ENCODE results near the gene NTN1. TPM values are rescaled to one million over a fixed set of nuclear protein-coding genes. Genes with fewer than 3 reads are reported as not detected.

The NTN1 gene
- total RNA-seq, 2 experiments from 2014 or later: not detected

DNA sequence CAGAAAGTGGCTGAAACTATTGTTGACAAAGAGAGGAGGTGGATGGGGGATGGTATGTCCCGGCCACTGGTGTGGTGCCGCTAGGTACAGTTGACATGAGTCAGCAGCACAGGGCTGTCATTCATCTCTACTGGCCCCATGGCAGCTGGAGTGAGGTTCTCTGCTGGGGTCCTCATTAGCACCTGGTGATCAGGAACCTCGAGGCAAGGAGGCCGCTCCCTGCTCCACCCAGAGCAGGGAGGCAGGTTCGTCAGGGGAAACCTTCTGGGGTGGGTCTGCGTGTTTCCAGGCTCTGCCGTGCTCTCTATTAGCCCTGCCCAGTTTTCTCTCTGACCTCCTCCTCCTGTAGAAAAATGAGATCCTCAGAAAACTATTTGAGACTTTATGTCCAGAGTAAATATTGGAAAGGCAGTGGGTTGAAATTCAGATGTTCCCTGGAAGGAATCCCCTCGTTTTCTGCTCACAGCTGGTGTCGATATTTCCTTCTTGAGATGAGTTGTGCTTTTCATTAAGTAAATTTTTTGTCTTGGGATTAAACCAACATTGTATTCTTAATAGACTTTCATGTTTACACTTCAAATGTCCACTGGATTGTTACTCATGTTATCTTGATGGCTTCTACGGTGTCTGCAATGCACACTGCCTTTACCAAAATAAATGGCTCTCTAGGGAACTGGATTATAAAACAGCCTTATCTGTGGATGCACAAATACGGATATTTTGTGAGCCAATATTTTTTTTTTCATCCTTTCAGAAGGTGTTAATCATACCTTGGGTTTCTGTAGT, 7.1 kb downstream of the NTN1 start:
- Histone ChIP-seq H3K9me3 (ENCODE audit: low read length) (no peaks in the 10 kb centered on the region), H3K36me3 (ENCODE audit: insufficient read depth, low read length) (no peaks in the 10 kb centered on the region), H3K9me2 (ENCODE audit: insufficient read depth, low read length) (no peaks in the 10 kb centered on the region), H3K79me2 (ENCODE audit: insufficient read depth, low read depth, low read length) (no peaks in the 10 kb centered on the region), H2AFZ (ENCODE audit: low read length) (no peak overlapping the region), H3K4me3 (ENCODE audit: low read depth, low read length, poor library complexity, severe bottlenecking) (no peak overlapping the region), H4K20me1 (ENCODE audit: insufficient read depth, low read length) (no peaks in the 10 kb centered on the region), H3K4me1 (ENCODE audit: insufficient read depth, low read length, poor library complexity, severe bottlenecking) (no peaks in the 10 kb centered on the region), H3K4me2 (ENCODE audit: low read length) (no peak overlapping the region), H3K27ac (ENCODE audit: low read depth, low read length, poor library complexity, severe bottlenecking) (no peak overlapping the region)
- BruUV-seq (replicated peaks): no TSS peak
- ChIA-PET CTCF (ENCODE audit: unreplicated experiment) (no interaction called here), POLR2A (no interaction called here)
- intact Hi-C loops (cut with micrococcal nuclease; ENCODE audit: unreplicated experiment): loop anchor here (10.0 kb wide), 1 partner anchor 56 kb away; no protein-coding TSS in a partner anchor
- no peak for TF ChIP-seq EZH2phosphoT487 (IDR thresholded peaks at IDR 0.05; ENCODE audit: borderline replicate concordance, low read depth, low read length)
- TF ChIP-seq, protein P1, sequence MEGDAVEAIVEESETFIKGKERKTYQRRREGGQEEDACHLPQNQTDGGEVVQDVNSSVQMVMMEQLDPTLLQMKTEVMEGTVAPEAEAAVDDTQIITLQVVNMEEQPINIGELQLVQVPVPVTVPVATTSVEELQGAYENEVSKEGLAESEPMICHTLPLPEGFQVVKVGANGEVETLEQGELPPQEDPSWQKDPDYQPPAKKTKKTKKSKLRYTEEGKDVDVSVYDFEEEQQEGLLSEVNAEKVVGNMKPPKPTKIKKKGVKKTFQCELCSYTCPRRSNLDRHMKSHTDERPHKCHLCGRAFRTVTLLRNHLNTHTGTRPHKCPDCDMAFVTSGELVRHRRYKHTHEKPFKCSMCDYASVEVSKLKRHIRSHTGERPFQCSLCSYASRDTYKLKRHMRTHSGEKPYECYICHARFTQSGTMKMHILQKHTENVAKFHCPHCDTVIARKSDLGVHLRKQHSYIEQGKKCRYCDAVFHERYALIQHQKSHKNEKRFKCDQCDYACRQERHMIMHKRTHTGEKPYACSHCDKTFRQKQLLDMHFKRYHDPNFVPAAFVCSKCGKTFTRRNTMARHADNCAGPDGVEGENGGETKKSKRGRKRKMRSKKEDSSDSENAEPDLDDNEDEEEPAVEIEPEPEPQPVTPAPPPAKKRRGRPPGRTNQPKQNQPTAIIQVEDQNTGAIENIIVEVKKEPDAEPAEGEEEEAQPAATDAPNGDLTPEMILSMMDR (conservative IDR thresholded peaks at IDR 0.05; ENCODE audit: low read length): no peak
- DNase-seq (ENCODE audit: low spot score): no peak

DNA sequence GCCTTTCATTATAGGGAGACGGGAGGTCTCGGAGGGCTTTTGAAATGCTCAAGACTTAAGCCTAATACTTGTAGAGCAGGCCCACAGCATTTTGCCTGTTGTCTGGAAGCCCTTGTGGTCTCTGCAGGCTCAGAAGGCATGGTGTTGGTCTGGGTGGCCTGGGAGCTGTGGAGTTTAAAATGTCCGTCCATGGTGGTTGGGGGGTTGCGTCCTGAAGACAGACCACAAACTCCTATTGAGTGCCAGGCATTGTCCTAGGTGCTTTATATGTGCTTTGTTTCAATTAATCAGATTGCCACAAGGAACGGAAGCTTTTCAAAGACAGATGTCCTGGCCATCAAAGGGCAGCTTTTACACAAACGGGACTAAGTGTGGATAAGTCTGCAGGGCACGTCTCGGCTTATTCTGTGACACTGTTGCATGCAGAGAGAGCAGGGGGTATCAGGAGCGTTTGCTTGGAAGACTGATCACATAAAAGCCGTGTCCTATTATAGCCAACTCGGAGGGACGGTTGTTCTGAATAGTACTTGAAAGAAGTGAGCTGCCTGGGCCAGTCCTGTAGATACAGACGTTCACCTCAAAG, 7.8 kb downstream of the NTN1 start:
- no peak overlapping the region for H3K4me3 ChIP-seq (ENCODE audit: low read depth, low read length, poor library complexity, severe bottlenecking)
- H4K20me1 ChIP-seq (ENCODE audit: insufficient read depth, low read length): no peaks in the 10 kb centered on the region
- ChIA-PET POLR2A (no interaction called here), CTCF (ENCODE audit: unreplicated experiment) (no interaction called here)
- TF ChIP-seq, protein P1 (conservative IDR thresholded peaks at IDR 0.05; ENCODE audit: low read length): no peak
- TF ChIP-seq EZH2phosphoT487 (IDR thresholded peaks at IDR 0.05; ENCODE audit: borderline replicate concordance, low read depth, low read length): no peak
- intact Hi-C loops (cut with micrococcal nuclease; ENCODE audit: unreplicated experiment): loop anchor here (10.0 kb wide), 1 partner anchor 56 kb away; no protein-coding TSS in a partner anchor
- no peak overlapping the region for H2AFZ ChIP-seq (ENCODE audit: low read length)
- BruUV-seq (replicated peaks): no TSS peak
- H3K4me1 ChIP-seq (ENCODE audit: insufficient read depth, low read length, poor library complexity, severe bottlenecking): no peaks in the 10 kb centered on the region
- H3K27ac ChIP-seq (ENCODE audit: low read depth, low read length, poor library complexity, severe bottlenecking): no peak overlapping the region
- H3K36me3 ChIP-seq (ENCODE audit: insufficient read depth, low read length): no peaks in the 10 kb centered on the region
- no peaks in the 10 kb centered on the region for H3K79me2 ChIP-seq (ENCODE audit: insufficient read depth, low read depth, low read length)
- no peaks in the 10 kb centered on the region for H3K9me2 ChIP-seq (ENCODE audit: insufficient read depth, low read length)
- DNase-seq (ENCODE audit: low spot score): no peak
- H3K9me3 ChIP-seq (ENCODE audit: low read length): no peaks in the 10 kb centered on the region
- no peak overlapping the region for H3K4me2 ChIP-seq (ENCODE audit: low read length)

DNA sequence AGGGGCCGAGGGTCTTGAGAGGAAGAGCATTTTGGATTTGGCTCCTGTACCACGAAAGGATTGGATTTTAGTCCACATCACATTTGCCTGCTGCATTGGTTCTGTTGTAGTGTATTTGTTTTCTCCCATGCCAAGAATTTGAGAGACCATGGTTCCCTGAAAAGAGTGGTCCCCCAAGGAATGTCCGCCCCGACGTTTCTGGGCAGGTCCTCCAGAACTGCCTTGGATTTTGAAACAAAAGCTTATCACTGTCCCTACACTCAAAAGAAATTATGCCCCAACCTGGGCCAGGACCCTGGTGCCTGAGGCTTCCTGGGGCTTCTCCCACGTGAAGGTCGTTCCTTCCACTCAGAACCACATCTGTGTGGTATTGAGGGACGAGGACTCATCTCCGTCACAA, 10.8 kb downstream of the NTN1 start:
- Histone ChIP-seq H3K79me2 (ENCODE audit: insufficient read depth, low read depth, low read length) (no peaks in the 10 kb centered on the region), H3K9me2 (ENCODE audit: insufficient read depth, low read length) (no peaks in the 10 kb centered on the region), H3K4me2 (ENCODE audit: low read length) (no peak overlapping the region), H4K20me1 (ENCODE audit: insufficient read depth, low read length) (no peaks in the 10 kb centered on the region), H2AFZ (ENCODE audit: low read length) (no peak overlapping the region), H3K36me3 (ENCODE audit: insufficient read depth, low read length) (no peaks in the 10 kb centered on the region), H3K4me3 (ENCODE audit: low read depth, low read length, poor library complexity, severe bottlenecking) (no peak overlapping the region), H3K9me3 (ENCODE audit: low read length) (no peaks in the 10 kb centered on the region), H3K4me1 (ENCODE audit: insufficient read depth, low read length, poor library complexity, severe bottlenecking) (no peaks in the 10 kb centered on the region), H3K27ac (ENCODE audit: low read depth, low read length, poor library complexity, severe bottlenecking) (no peak overlapping the region)
- no TSS peak for BruUV-seq (replicated peaks)
- intact Hi-C loops (cut with micrococcal nuclease; ENCODE audit: unreplicated experiment): no loop called here
- CTCF ChIA-PET (ENCODE audit: unreplicated experiment): no interaction called here
- TF ChIP-seq, protein P1 (conservative IDR thresholded peaks at IDR 0.05; ENCODE audit: low read length): no peak
- no peak for TF ChIP-seq EZH2phosphoT487 (IDR thresholded peaks at IDR 0.05; ENCODE audit: borderline replicate concordance, low read depth, low read length)
- POLR2A ChIA-PET: interaction anchor here (0.7 kb wide), 1 partner anchor 126 kb away, joined by 3 read pairs; no protein-coding TSS in a partner anchor
- DNase-seq (ENCODE audit: low spot score): no peak

Measured in OCI-LY7 (cell line).